Cardiac muscle cell (in vitro differentiated cells and primary cell): ENCODE measurements around the gene PATL1. TPM values are rescaled to one million over a fixed set of nuclear protein-coding genes. Genes with fewer than 3 reads are reported as not detected.

Source experiments
- DNase-seq, 2 donors: peaks; one replicate each; pipeline versions ENCODE4 v3.0.0 to v3.0.0-alpha.2; 2010 to 2017; ENCODE audit warnings: low read depth in 1 of 2, low spot score in 1 of 2
- H3K27ac ChIP-seq: fragments of 200-600 bp; sonication (generic); 2 replicates; pipeline ENCODE4 v1.5.1; 2016
- H3K27me3 ChIP-seq: fragments of 200-600 bp; sonication (generic); 2 replicates; pipeline ENCODE4 v1.6.0; 2016; ENCODE audit warnings: control low read depth
- H3K36me3 ChIP-seq: fragments of 200-600 bp; sonication (generic); 2 replicates; pipeline ENCODE4 v1.5.1; 2016; ENCODE audit warnings: control low read depth
- H3K4me1 ChIP-seq: fragments of 200-600 bp; sonication (generic); 2 replicates; pipeline ENCODE4 v1.8.1; 2017; ENCODE audit warnings: low read depth, mild to moderate bottlenecking, mixed run types
- H3K4me3 ChIP-seq: fragments of 200-600 bp; sonication (generic); 2 replicates; pipeline ENCODE4 v1.5.1; 2016; ENCODE audit warnings: mild to moderate bottlenecking
- H3K9me3 ChIP-seq: fragments of 200-600 bp; sonication (generic); 2 replicates; pipeline ENCODE4 v1.5.1; 2017; ENCODE audit warnings: low read depth, mild to moderate bottlenecking, control low read depth
- CTCF ChIP-seq: IDR thresholded peaks from 2 replicates; pipeline ENCODE4 v1.5.1; 2012; ENCODE audit warnings: low read depth, mild to moderate bottlenecking, low read length
- polyA plus RNA-seq: library from polyadenylated mRNA; unstranded; fragments of >200 nt; fragmentation: Nextera tagmentation; extraction: Ambion mirVana; gene quantifications from 2 replicates; pipeline ENCODE4 v1.2.1, GENCODE V29; 2016
- total RNA-seq: library from RNA; depleted of rRNA; stranded (reverse); fragments of >200 nt; gene quantifications from 2 replicates; pipeline ENCODE4 v1.2.3, GENCODE V29; 2016

PATL1 gene
- total and polyA plus RNA-seq, 2 experiments from 2014 or later = 10.9 to 11.4 TPM

GRCh38 chr11:59671471-59671870 is 2.6 kb upstream of the PATL1 start:
- H3K27ac ChIP-seq = no peak overlapping the region
- DNase-seq = no peak
- H3K9me3 ChIP-seq = no peaks in the 10 kb centered on the region
- peaks cover 4% of the 10 kb centered on the region for H3K4me1 ChIP-seq
- H3K27me3 ChIP-seq = no peaks in the 10 kb centered on the region
- no peak for TF ChIP-seq CTCF
- H3K4me3 ChIP-seq = no peak overlapping the region
- H3K36me3 ChIP-seq = peaks cover 4% of the 10 kb centered on the region

GRCh38 chr11:59669611-59670009 is 773 bp upstream of the PATL1 start:
- DNase-seq = peak in 1 of 2 donors; percentile 80
- no peaks in the 10 kb centered on the region for H3K27me3 ChIP-seq

GRCh38 chr11:59668188-59668949 is 468 bp downstream of the PATL1 start:
- Histone ChIP-seq H3K27me3 (no peaks in the 10 kb centered on the region), H3K4me1 (peaks cover 4% of the 10 kb centered on the region), H3K27ac (peak overlapping the region; percentile 98), H3K36me3 (peaks cover 33% of the 10 kb centered on the region), H3K4me3 (peak overlapping the region; percentile 81), H3K9me3 (no peaks in the 10 kb centered on the region)
- no peak for TF ChIP-seq CTCF
- peak; percentile 47 to 74 for DNase-seq

More at GRCh38 chr11:59669611-59670009, 773 bp upstream of the PATL1 start:
- Histone ChIP-seq H3K4me1 (peaks cover 4% of the 10 kb centered on the region), H3K36me3 (peaks cover 21% of the 10 kb centered on the region), H3K4me3 (peak overlapping the region; percentile 81), H3K9me3 (no peaks in the 10 kb centered on the region), H3K27ac (peak overlapping the region; percentile 98)
- no peak for TF ChIP-seq CTCF

- no peak for DNase-seq
- H3K27me3 ChIP-seq = no peaks in the 10 kb centered on the region
- peak overlapping the region; percentile 98 for H3K27ac ChIP-seq
- no peaks in the 10 kb centered on the region for H3K9me3 ChIP-seq
- H3K4me1 ChIP-seq = peaks cover 4% of the 10 kb centered on the region
- H3K36me3 ChIP-seq = peaks cover 34% of the 10 kb centered on the region
- peak overlapping the region; percentile 81 for H3K4me3 ChIP-seq
- TF ChIP-seq CTCF = no peak
Observed at GRCh38 chr11:59667812-59668187, 1.0 kb downstream of the PATL1 start.

GRCh38 chr11:59666969-59667368 is 1.9 kb downstream of the PATL1 start:
- peak in 1 of 2 donors; percentile 55 for DNase-seq
- Histone ChIP-seq H3K27me3 (no peaks in the 10 kb centered on the region), H3K4me3 (no peak overlapping the region), H3K9me3 (no peaks in the 10 kb centered on the region), H3K27ac (no peak overlapping the region), H3K36me3 (peaks cover 41% of the 10 kb centered on the region), H3K4me1 (peaks cover 4% of the 10 kb centered on the region)
- no peak for TF ChIP-seq CTCF
